Measurements from ENCODE around the gene ALDH1L2.

Gene ALDH1L2

GRCh38 chr12:104975587-104976343 lies 108.5 kb downstream of the ALDH1L2 start:
- no peak for DNase-seq

GRCh38 chr12:104974626-104975290 lies 109.5 kb downstream of the ALDH1L2 start:
- no peak for DNase-seq

GRCh38 chr12:104973250-104973649 lies 111.0 kb downstream of the ALDH1L2 start:
- DNase-seq, result no peak

GRCh38 chr12:104971306-104971705 lies 113.0 kb downstream of the ALDH1L2 start:
- no peak for DNase-seq
